NCI-H774 (cell line): ENCODE results near the gene PARN.
A peak's percentile ranks its signal among the peaks of the same experiment; 100 is the strongest.
"Not testable (repeated sequence)": the region's sequence is repeated elsewhere in the genome, so short reads cannot be mapped to it uniquely, and the experiment has no call there.

Experiments used
- DNase-seq: peaks from one replicate; lab custom pipeline; 2025; lab: John Stamatoyannopoulos, UW

PARN gene

DNA sequence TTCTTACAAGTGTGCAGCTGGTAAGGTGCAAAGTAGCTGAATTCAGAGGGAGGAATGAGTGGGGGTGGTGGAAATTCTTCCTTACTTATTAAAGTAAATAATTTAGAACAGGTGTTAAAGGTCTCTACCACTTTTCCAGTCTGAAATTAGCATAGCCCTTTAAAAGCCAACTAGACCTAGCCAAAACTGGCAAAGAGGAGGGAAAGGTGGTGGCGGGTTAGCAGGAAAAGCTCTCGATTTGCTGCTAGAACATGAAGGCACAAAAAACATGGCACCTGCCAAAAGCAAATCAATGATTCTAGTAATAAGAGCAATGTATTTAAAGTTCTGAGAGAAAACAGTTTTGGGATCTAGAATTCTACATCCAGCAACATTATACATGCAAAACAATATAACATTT, 157.7 kb downstream of the PARN start:
- no peak for DNase-seq

DNA sequence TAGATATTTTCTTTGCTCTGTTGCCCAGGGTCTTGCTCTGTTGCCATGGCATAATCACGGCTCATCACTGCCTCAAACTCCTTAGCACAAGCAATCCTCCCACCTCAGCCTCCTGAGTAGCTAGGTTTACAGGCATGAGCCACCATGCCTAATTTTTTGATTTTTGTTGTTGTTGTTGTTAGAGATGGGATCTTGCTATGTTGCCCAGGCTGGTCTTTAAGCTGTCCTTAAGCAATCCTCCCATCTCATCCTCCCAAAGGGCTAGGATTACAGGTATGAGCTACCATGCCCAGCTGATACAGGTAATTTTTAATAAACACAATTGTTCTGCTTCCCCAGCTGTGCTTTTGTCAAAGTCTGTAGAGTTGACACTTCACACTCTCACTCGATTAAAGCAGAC, 159.3 kb downstream of the PARN start:
- DNase-seq: no peak

GRCh38 chr16:14465799-14466198, 164.3 kb downstream of the PARN start:
- no peak for DNase-seq

DNA sequence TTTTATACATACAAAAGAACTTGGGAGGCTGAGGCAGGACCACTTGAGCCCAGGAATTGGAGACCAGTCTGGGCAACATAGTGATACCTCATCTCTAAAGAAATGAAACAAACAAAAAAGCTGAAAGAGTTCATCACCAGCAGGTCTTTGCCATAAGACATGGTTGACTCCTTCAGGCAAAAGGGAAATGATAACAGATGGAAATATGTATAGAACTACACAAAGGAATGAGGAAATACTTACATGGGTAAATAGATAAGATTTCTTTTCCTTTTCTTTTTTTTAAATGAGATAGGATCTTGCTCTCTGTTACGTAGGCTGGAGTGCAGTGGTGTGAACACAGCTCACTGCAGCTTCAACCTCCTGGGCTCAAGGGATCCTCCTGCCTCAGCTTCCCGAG, 165.3 kb downstream of the PARN start:
- no peak for DNase-seq

- DNase-seq: no peak
Observed at GRCh38 chr16:14464192-14464591, 165.9 kb downstream of the PARN start.

DNA sequence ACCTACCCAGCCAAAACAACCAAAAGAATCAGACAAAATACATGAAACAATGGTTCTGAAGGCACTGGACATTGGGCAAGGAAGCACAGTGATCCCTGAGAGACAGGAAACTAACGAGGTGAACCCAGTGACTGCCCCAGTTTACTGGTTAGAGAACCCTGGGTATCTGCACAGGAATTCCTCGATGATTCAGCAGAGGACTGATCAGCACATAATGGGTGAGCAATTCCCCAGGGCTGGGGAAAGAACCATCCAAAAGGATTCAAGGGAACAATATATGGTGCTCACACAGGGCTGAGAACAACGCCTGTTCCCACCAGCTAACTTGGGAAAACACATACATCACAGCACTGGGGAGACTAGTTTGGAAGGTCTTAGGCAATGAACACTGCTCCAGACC, 167.2 kb downstream of the PARN start:
- DNase-seq: no peak

- no peak for DNase-seq
Observed at GRCh38 chr16:14460726-14461125, 169.3 kb downstream of the PARN start.

- no peak for DNase-seq
Observed at GRCh38 chr16:14458576-14458975, 171.5 kb downstream of the PARN start.

- no peak for DNase-seq
Observed at GRCh38 chr16:14456793-14457481, 173.1 kb downstream of the PARN start.

- no peak for DNase-seq
Observed at GRCh38 chr16:14455573-14455972, 174.5 kb downstream of the PARN start.

DNA sequence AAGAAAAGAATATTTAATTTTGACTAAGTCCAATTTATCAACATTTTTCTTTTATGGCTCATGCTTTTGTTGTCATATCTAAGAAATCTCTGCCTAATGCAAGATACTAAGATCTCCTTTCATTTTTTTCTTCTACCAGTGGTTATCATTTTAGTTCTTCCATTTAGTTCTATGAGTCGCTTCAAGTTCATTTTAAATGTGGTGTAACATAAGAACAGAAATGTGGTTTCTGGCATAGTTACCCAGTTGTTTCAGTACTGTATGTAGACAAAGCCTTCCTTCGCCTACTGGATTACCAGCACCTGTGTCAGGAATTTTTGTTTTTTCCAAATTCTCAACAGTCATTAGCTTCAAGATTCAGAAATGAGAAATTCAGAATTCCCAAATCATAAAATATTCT, 175.7 kb downstream of the PARN start:
- no peak for DNase-seq

GRCh38 chr16:14452066-14452465, 178.0 kb downstream of the PARN start:
- DNase-seq: no peak

- no peak for DNase-seq
Observed at GRCh38 chr16:14450846-14451245, 179.2 kb downstream of the PARN start.

- no peak for DNase-seq
Observed at GRCh38 chr16:14449790-14450480, 180.1 kb downstream of the PARN start.

DNA sequence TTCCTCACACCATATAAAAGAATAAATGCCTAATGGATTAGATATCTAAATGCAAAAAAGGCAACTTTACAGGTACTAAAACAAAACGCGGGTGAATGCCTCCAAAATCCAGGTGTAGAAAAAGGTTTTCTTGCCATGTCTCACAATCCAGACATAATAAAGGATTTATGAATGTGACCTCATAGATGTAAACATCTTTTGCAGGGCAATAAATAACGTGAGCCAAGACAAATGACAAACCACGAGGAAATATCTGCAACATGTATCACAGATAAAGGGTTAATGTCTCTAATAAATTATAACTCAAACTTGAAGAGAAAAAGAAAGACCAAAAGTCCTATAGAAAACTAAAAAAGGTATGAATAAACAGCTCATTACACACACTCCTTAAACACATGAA, 180.7 kb downstream of the PARN start:
- DNase-seq: no peak

DNA sequence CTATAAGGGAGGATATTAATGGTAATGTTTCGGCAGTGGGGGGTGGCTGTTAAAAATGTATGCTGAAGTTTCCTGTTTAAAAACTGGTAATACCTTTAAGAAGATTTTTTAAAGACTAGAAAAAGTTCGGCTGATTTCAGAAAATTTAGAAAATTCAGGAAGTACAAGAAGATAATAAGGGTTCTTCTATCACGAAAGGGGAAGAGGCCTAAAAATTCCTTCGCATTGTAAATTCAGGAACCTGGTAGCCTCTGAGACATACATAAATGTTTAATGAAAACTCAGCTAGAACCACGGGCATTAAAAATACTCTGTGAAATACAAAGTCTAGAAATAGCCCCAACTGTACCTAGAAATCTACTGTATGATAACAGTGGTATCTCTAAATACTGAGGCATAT, 181.2 kb downstream of the PARN start:
- DNase-seq: no peak

DNA sequence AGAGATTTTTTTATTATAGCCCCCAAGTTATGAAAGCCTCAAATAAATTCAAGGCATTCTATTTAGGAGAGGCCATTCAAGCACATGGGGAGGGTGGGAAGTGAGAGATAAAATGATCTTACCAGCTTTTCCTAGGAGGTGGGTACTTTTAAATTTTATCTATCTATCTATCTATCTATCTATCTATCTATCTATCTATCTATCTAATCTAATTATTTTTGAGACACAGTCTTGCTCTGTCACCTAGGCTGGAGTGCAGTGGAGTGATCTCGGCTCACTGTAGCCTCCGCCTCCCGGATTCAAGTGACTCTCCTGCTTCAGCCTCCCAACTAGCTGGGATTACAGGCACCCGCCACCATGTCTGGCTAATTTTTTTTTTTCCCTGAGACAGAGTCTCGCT, 182.3 kb downstream of the PARN start:
- no peak for DNase-seq

DNA sequence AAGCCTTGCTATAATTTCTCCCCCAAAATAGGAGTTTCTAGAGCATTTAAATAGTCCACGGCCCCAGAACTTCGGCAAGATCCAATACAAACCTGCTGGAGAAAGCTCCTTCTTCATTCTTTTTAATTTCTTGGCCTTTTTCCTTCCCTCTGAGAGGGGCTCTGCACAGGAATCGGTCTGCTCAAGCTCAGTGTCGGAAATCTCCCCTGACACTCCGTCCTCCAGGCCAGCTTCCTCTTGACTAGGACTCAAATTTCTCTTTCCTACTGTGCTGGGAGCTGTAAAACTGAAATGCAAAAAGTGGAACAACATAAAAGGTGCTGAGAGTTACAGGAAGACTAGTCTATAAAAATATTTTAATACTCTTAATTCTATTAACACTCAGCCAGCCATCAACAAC, 183.3 kb downstream of the PARN start:
- no peak for DNase-seq

- DNase-seq: no peak
Observed at GRCh38 chr16:14445937-14446715, 183.9 kb downstream of the PARN start.

- no peak for DNase-seq
Observed at GRCh38 chr16:14444979-14445810, 184.9 kb downstream of the PARN start.

DNA sequence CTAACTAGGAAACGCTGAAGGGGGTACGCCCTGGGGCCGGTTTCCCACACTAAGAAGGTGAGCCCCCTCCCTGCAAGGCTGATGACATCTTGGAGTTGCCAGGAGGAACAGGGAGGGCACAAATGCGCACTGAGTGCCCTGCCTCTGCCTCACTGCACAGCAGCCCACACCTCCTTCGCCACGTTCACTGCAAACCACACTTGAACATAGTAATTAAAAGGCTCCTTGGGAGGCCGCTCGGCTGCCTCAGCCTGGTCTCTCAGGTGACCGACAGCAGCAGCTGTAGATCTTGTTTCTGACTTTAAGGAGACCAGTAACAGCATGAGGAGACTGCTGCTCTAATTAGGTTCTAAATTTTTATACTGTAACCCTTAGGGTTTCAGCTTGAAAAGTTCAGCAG, 188.5 kb downstream of the PARN start:
- DNase-seq: not testable (repeated sequence)

DNA sequence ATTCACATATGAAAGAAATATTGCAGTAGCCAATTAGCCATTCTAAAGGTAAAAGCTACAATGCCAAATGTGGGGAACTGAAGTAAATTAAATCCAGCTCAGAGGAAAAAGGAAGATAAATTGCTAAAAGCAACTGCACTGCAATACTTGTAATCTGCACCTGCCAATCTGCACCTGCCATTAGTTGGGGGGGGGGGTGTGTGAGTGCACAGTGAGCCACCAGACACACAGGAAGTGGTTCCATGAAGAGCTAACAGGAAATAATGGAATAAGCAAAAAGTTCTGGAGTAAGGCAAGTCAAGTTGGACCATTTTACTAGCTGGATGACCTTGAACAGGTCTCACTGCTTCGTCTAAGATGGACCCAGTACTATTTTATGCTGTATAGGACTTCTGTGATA, 191.8 kb downstream of the PARN start:
- peak; percentile 61 for DNase-seq
